ENCODE results near the gene NPVF. TPM values are rescaled to one million over a fixed set of nuclear protein-coding genes. Genes with fewer than 3 reads are reported as not detected.

Gene NPVF
- total RNA-seq, 1 donor from 2014 or later: not detected

GRCh38 chr7:25255611-25256332 is 27.5 kb upstream of the NPVF start:
- Histone ChIP-seq H3K27ac (no peak overlapping the region), H3K4me3 (no peak overlapping the region), H3K36me3 (no peaks in the 10 kb centered on the region), H3K4me1 (peaks cover 6% of the 10 kb centered on the region), H3K27me3 (no peaks in the 10 kb centered on the region), H3K9me3 (no peaks in the 10 kb centered on the region)
- TF ChIP-seq POLR2A (IDR thresholded peaks at IDR 0.05): no peak
- intact Hi-C loops (cut with DNase I): no loop called here
- DNase-seq (ENCODE audit: extremely low spot score in 2 of 2): no peak

DNA sequence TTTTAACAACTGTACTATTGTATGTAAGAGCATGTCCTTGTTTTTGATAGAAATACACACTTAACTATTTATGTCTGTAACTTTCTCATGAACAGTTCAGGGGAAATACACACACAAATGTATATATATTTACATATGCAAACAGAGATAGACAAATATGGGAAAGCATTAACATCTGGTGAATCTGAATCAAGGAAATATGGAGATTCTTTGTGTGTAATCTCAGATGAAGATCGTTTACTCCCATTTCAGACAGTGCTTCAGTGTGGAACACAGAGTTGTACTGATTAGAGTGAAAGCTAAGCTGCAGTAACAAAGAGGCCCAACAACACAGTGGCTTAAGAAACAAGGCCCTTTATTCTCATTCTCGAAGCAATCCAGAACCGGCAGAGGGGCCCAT is 26.3 kb upstream of the NPVF start:
- intact Hi-C loops (cut with DNase I): no loop called here
- Histone ChIP-seq H3K4me3 (no peak overlapping the region), H3K36me3 (no peaks in the 10 kb centered on the region), H3K27me3 (no peaks in the 10 kb centered on the region), H3K27ac (no peak overlapping the region), H3K4me1 (no peaks in the 10 kb centered on the region), H3K9me3 (no peaks in the 10 kb centered on the region)
- no peak for DNase-seq (ENCODE audit: extremely low spot score in 2 of 2)
- TF ChIP-seq POLR2A (IDR thresholded peaks at IDR 0.05): no peak

GRCh38 chr7:25253714-25254113 is 25.4 kb upstream of the NPVF start:
- H3K36me3 ChIP-seq: no peaks in the 10 kb centered on the region
- intact Hi-C loops (cut with DNase I): no loop called here
- no peak overlapping the region for H3K4me3 ChIP-seq
- no peaks in the 10 kb centered on the region for H3K9me3 ChIP-seq
- no peak overlapping the region for H3K27ac ChIP-seq
- DNase-seq (ENCODE audit: extremely low spot score in 2 of 2): no peak
- no peaks in the 10 kb centered on the region for H3K4me1 ChIP-seq
- H3K27me3 ChIP-seq: no peaks in the 10 kb centered on the region
- TF ChIP-seq POLR2AphosphoS5 (IDR thresholded peaks at IDR 0.05; ENCODE audit: insufficient read depth in 1 of 2, low read depth in 1 of 2) (no peak), CTCF (IDR thresholded peaks at IDR 0.05) (no peak), POLR2A (IDR thresholded peaks at IDR 0.05) (no peak)

- DNase-seq (ENCODE audit: extremely low spot score in 2 of 2): no peak
- Histone ChIP-seq H3K9me3 (no peaks in the 10 kb centered on the region), H3K4me1 (no peaks in the 10 kb centered on the region), H3K4me3 (no peak overlapping the region), H3K27me3 (no peaks in the 10 kb centered on the region), H3K36me3 (no peaks in the 10 kb centered on the region), H3K27ac (no peak overlapping the region)
- TF ChIP-seq CTCF (IDR thresholded peaks at IDR 0.05) (no peak), POLR2A (IDR thresholded peaks at IDR 0.05) (no peak), POLR2AphosphoS5 (IDR thresholded peaks at IDR 0.05; ENCODE audit: insufficient read depth in 1 of 2, low read depth in 1 of 2) (no peak)
- intact Hi-C loops (cut with DNase I): no loop called here
These were observed 22.1 kb upstream of the NPVF start for GRCh38 chr7:25250386-25250785.

- Histone ChIP-seq H3K27me3 (no peaks in the 10 kb centered on the region), H3K9me3 (no peaks in the 10 kb centered on the region), H3K27ac (no peak overlapping the region), H3K4me1 (no peaks in the 10 kb centered on the region), H3K4me3 (no peak overlapping the region), H3K36me3 (no peaks in the 10 kb centered on the region)
- intact Hi-C loops (cut with DNase I): no loop called here
- no peak for DNase-seq (ENCODE audit: extremely low spot score in 2 of 2)
- no peak for TF ChIP-seq POLR2AphosphoS5 (IDR thresholded peaks at IDR 0.05; ENCODE audit: insufficient read depth in 1 of 2, low read depth in 1 of 2)
- TF ChIP-seq POLR2A (IDR thresholded peaks at IDR 0.05): no peak
- TF ChIP-seq CTCF (IDR thresholded peaks at IDR 0.05): no peak
These were observed 21.5 kb upstream of the NPVF start for GRCh38 chr7:25249772-25250171.

DNA sequence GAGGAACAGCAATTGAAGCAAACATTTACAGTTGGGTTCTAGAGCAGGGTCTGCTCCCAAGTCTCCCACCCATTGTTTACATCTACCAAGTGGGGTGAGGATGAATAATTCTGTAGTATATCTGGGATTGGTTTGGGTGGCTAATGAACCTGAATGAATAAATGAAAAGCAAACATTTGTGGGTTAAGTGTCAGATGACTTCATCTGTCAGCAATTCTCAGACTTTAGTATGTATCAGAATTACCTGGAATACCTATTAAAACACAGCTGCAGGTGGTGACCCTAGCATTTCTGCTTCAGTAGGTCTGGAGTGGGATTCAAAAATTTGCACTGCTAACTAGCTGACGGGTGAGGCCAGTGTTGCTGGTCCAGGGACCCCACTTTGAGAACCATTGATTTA is 18.0 kb upstream of the NPVF start:
- Histone ChIP-seq H3K27ac (no peak overlapping the region), H3K9me3 (no peaks in the 10 kb centered on the region), H3K36me3 (no peaks in the 10 kb centered on the region), H3K4me3 (no peak overlapping the region), H3K4me1 (no peaks in the 10 kb centered on the region), H3K27me3 (no peaks in the 10 kb centered on the region)
- intact Hi-C loops (cut with DNase I): no loop called here
- DNase-seq (ENCODE audit: extremely low spot score in 2 of 2): no peak
- no peak for TF ChIP-seq POLR2AphosphoS5 (IDR thresholded peaks at IDR 0.05; ENCODE audit: insufficient read depth in 1 of 2, low read depth in 1 of 2)
- no peak for TF ChIP-seq POLR2A (IDR thresholded peaks at IDR 0.05)
- no peak for TF ChIP-seq CTCF (IDR thresholded peaks at IDR 0.05)
